EL (cell line): Measurements from ENCODE around the gene IMP4.

Source experiments
- DNase-seq: peaks from one replicate; pipeline ENCODE4 v3.0.0-alpha.2; 2016

Gene IMP4

GRCh38 chr2:130336877-130337734 lies 5.6 kb upstream of the IMP4 start:
- DNase-seq = peak; percentile 84

- DNase-seq = peak; percentile 72
Measured at GRCh38 chr2:130337735-130338325, 4.9 kb upstream of the IMP4 start.

- DNase-seq = no peak
Measured at GRCh38 chr2:130338793-130339345, 3.8 kb upstream of the IMP4 start.

GRCh38 chr2:130339885-130340745 lies 2.6 kb upstream of the IMP4 start:
- DNase-seq = no peak

GRCh38 chr2:130341562-130342019 lies 1.1 kb upstream of the IMP4 start:
- DNase-seq = no peak

- peak; percentile 93 for DNase-seq
Measured at GRCh38 chr2:130342020-130342532, 621 bp upstream of the IMP4 start.

GRCh38 chr2:130344578-130344977 lies 1.9 kb downstream of the IMP4 start:
- DNase-seq = no peak

GRCh38 chr2:130345091-130345490 lies 2.4 kb downstream of the IMP4 start:
- DNase-seq = no peak

- DNase-seq = no peak
Measured at GRCh38 chr2:130345611-130346010, 2.9 kb downstream of the IMP4 start.

GRCh38 chr2:130346041-130346740 lies 3.5 kb downstream of the IMP4 start:
- DNase-seq = no peak

GRCh38 chr2:130346741-130347066 lies 4.0 kb downstream of the IMP4 start:
- DNase-seq = no peak

GRCh38 chr2:130347220-130347925 lies 4.7 kb downstream of the IMP4 start:
- no peak for DNase-seq

GRCh38 chr2:130349174-130349573 lies 6.5 kb downstream of the IMP4 start:
- DNase-seq = no peak

- DNase-seq = no peak
Measured at GRCh38 chr2:130351711-130352110, 9.0 kb downstream of the IMP4 start.

GRCh38 chr2:130352237-130352636 lies 9.5 kb downstream of the IMP4 start:
- DNase-seq = no peak

- DNase-seq = no peak
Measured at GRCh38 chr2:130353291-130354138, 10.8 kb downstream of the IMP4 start.

- DNase-seq = no peak
Measured at GRCh38 chr2:130354139-130354428, 11.4 kb downstream of the IMP4 start.

- peak; percentile 19 for DNase-seq
Measured at GRCh38 chr2:130355172-130355577, 12.5 kb downstream of the IMP4 start.

- DNase-seq = peak; percentile 90
Measured at GRCh38 chr2:130355578-130356431, 13.1 kb downstream of the IMP4 start, which contains the start of gene PTPN18. Gene PTPN18 (plus strand): TSS chr2:130356056. CDS start chr2:130356108, 52 bp downstream.

GRCh38 chr2:130357864-130358263 lies 15.2 kb downstream of the IMP4 start:
- DNase-seq = no peak
